ENCODE data around the gene KCNN1. TPM values are rescaled to one million over a fixed set of nuclear protein-coding genes. Genes with fewer than 3 reads are reported as not detected.

Gene KCNN1
- total RNA-seq, 4 donors from 2014 or later = 0.22 TPM; not detected in 3

- 3 to 8% methylated on average over 12 of the region's 12 CpGs for WGBS, 2 donors
- no peaks in the 10 kb centered on the region for H3K9me3 ChIP-seq
- peaks cover 5 to 25% of the 10 kb centered on the region in 2 donors for H3K4me1 ChIP-seq
- peak; percentile 77 to 88 for DNase-seq
- peak in 1 of 2 donors; percentile 32 for TF ChIP-seq POLR2A (IDR thresholded peaks at IDR 0.05)
- TF ChIP-seq CTCF (IDR thresholded peaks at IDR 0.05) = no peak
- H3K4me3 ChIP-seq (replicated peaks in 1 of 3) = peak overlapping the region in 1 of 3 donors; percentile 22
- no peaks in the 10 kb centered on the region for H3K27me3 ChIP-seq
- intact Hi-C loops (cut with DNase I) = no loop called here
- peak overlapping the region; percentile 44 to 56 (median 51) for H3K27ac ChIP-seq
- H3K36me3 ChIP-seq = no peaks in the 10 kb centered on the region
Observed at GRCh38 chr19:18044825-18045304, 78.0 kb downstream of the KCNN1 start.

GRCh38 chr19:18045307-18046050, 78.6 kb downstream of the KCNN1 start:
- WGBS, 2 donors = 87 to 89% methylated on average over 7 of the region's 7 CpGs
- intact Hi-C loops (cut with DNase I) = no loop called here
- TF ChIP-seq CTCF (IDR thresholded peaks at IDR 0.05) (no peak), POLR2A (IDR thresholded peaks at IDR 0.05) (no peak)

GRCh38 chr19:18046059-18046718, 79.3 kb downstream of the KCNN1 start:
- intact Hi-C loops (cut with DNase I) = no loop called here
- Histone ChIP-seq H3K27ac (peak overlapping the region in 2 of 3 donors; percentile 28 to 51), H3K4me1 (peaks cover 10 to 36% of the 10 kb centered on the region in 2 donors), H3K36me3 (no peaks in the 10 kb centered on the region), H3K9me3 (no peaks in the 10 kb centered on the region), H3K4me3 (replicated peaks in 1 of 3) (no peak overlapping the region), H3K27me3 (no peaks in the 10 kb centered on the region)
- peak in 1 of 2 donors; percentile 29 for DNase-seq
- TF ChIP-seq POLR2A (IDR thresholded peaks at IDR 0.05) (no peak), CTCF (IDR thresholded peaks at IDR 0.05) (no peak)
- 72 to 76% methylated on average over 14 of the region's 14 CpGs for WGBS, 2 donors

More at GRCh38 chr19:18045307-18046050, 78.6 kb downstream of the KCNN1 start:
- no peak for DNase-seq
- no peaks in the 10 kb centered on the region for H3K9me3 ChIP-seq
- H3K27ac ChIP-seq = peak overlapping the region; percentile 44 to 56 (median 51)
- peak overlapping the region in 1 of 3 donors; percentile 22 for H3K4me3 ChIP-seq (replicated peaks in 1 of 3)
- H3K4me1 ChIP-seq = peaks cover 5 to 29% of the 10 kb centered on the region in 2 donors
- no peaks in the 10 kb centered on the region for H3K27me3 ChIP-seq
- no peaks in the 10 kb centered on the region for H3K36me3 ChIP-seq

GRCh38 chr19:18049385-18049784, 82.5 kb downstream of the KCNN1 start:
- peak; percentile 71 to 95 for DNase-seq
- no peaks in the 10 kb centered on the region for H3K27me3 ChIP-seq
- no peak overlapping the region for H3K4me3 ChIP-seq (replicated peaks in 1 of 3)
- no peaks in the 10 kb centered on the region for H3K36me3 ChIP-seq
- intact Hi-C loops (cut with DNase I) = no loop called here
- TF ChIP-seq CTCF (IDR thresholded peaks at IDR 0.05) (no peak), POLR2A (IDR thresholded peaks at IDR 0.05) (peak in 1 of 2 donors; percentile 34)
- peak overlapping the region; percentile 76 to 80 (median 79) for H3K27ac ChIP-seq
- WGBS, 2 donors = 37 to 48% methylated on average over 9 to 10 of the region's 10 CpGs
- no peaks in the 10 kb centered on the region for H3K9me3 ChIP-seq
- H3K4me1 ChIP-seq = peaks cover 17 to 45% of the 10 kb centered on the region in 2 donors

Small RNAs within 50 kb of the gene (small RNA-seq; reads per million reads assigned to genes)
- gene RNA5SP468 = not detected

Other genes starting within 250 kb of the KCNN1 start
- gene MAP1S, start 247.6 kb upstream of the KCNN1 start, total RNA-seq = 10 to 100 TPM; 17.9 to 35.5 (median 27.9) TPM
- 1 to 10 TPM in 1 of 4 donors, under 1 TPM in 2, not detected in 1; 0.40 to 1.6 (median 0.67) TPM for gene FCHO1, start 215.6 kb upstream of the KCNN1 start, total RNA-seq
- gene B3GNT3, start 172.0 kb upstream of the KCNN1 start, total RNA-seq = 1 to 10 TPM in 1 of 4 donors, under 1 TPM in 1, not detected in 2; 0.78 to 1.3 TPM
- under 1 TPM in 2 of 4 donors, not detected in 2; 0.89 to 0.94 TPM for gene INSL3, start 145.6 kb upstream of the KCNN1 start, total RNA-seq
- gene JAK3, start 119.1 kb upstream of the KCNN1 start, total RNA-seq = 10 to 100 TPM in 1 of 4 donors, 1 to 10 TPM in 3; 1.8 to 12.3 (median 5.2) TPM
- 1,000 to 10,000 TPM in 2 of 4 donors, 100 to 1,000 TPM in 2; 718 to 1,678 (median 1,197) TPM for gene RPL18A, start 107.2 kb upstream of the KCNN1 start, total RNA-seq
- 1 to 10 TPM in 3 of 4 donors, under 1 TPM in 1; 0.34 to 4.3 (median 2.6) TPM for gene SLC5A5, start 95.2 kb upstream of the KCNN1 start, total RNA-seq
- 10 to 100 TPM; 35.7 to 65.6 (median 51.9) TPM for gene CCDC124, start 34.1 kb upstream of the KCNN1 start, total RNA-seq
- 100 to 1,000 TPM in 2 of 4 donors, 10 to 100 TPM in 2; 51.1 to 120 (median 82.8) TPM for gene ARRDC2, start 41.1 kb downstream of the KCNN1 start, total RNA-seq
- 1 to 10 TPM in 1 of 4 donors, under 1 TPM in 1, not detected in 2; 0.93 to 1.1 TPM for gene IL12RB1, start 119.8 kb downstream of the KCNN1 start, total RNA-seq
- gene MAST3, start 130.7 kb downstream of the KCNN1 start, total RNA-seq = 1 to 10 TPM; 4.8 to 5.6 (median 5.0) TPM
- gene PIK3R2, start 186.1 kb downstream of the KCNN1 start, total RNA-seq = 10 to 100 TPM; 14.4 to 33.0 (median 19.8) TPM
- gene IFI30, start 206.7 kb downstream of the KCNN1 start, total RNA-seq = 10 to 100 TPM; 36.3 to 58.4 (median 40.1) TPM
- gene MPV17L2, start 226.1 kb downstream of the KCNN1 start, total RNA-seq = 10 to 100 TPM in 3 of 4 donors, 1 to 10 TPM in 1; 4.7 to 57.7 (median 29.3) TPM
- gene RAB3A, start 236.9 kb downstream of the KCNN1 start, total RNA-seq = 1 to 10 TPM in 2 of 4 donors, under 1 TPM in 1, not detected in 1; 0.40 to 2.5 (median 2.0) TPM

Measured in thyroid gland (tissue), 4 donors.